Measurements from ENCODE around the gene ZW10. TPM values are rescaled to one million over a fixed set of nuclear protein-coding genes. Genes with fewer than 3 reads are reported as not detected.
A peak's percentile ranks its signal among the peaks of the same experiment; 100 is the strongest.

The ZW10 gene
- total and polyA plus RNA-seq, 2 of the 13 experiments (the other 11 are each of a cell fraction or from before 2014, with no cell fraction given) = 5.8 to 31.3 TPM

- Histone ChIP-seq H2AFZ (ENCODE audit: low read length) (no peak within 1 kb of the TSS), H3K4me3 (replicated peaks in 1 of 3; ENCODE audit: insufficient read depth in 1 of 3, low read depth in 2 of 3, low read length in 3 of 3) (0 out of 6 replicates have a peak within 1 kb of the TSS, but pooled peaks of 1 of the 3 experiments have one; percentile 0), H3K36me3 (replicated peaks in 1 of 2; ENCODE audit: control insufficient read depth in 1 of 2, insufficient read depth in 2 of 2, low read length in 2 of 2) (no peaks in the 10 kb centered on the region), H3K27me3 (ENCODE audit: control insufficient read depth in 1 of 2, insufficient read depth in 2 of 2, low read length in 2 of 2) (no peaks in the 10 kb centered on the region), H3K9me3 (ENCODE audit: low read length) (peaks cover 11% of the 10 kb centered on the region; the same call in 1 of the 2 replicates), H4K20me1 (ENCODE audit: insufficient read depth, low read length) (no peaks in the 10 kb centered on the region), H3K27ac (ENCODE audit: extremely low read length, insufficient read depth, low read length) (no peak within 1 kb of the TSS), H3K79me2 (ENCODE audit: insufficient read depth, low read length) (no peaks in the 10 kb centered on the region), H3K4me2 (ENCODE audit: low read depth, low read length) (peak within 1 kb of the TSS; percentile 34), H3K4me1 (ENCODE audit: insufficient read depth, low read length) (peaks cover 21% of the 10 kb centered on the region), H3K9ac (ENCODE audit: insufficient read depth, low read depth, low read length) (no peak within 1 kb of the TSS)
- WGBS (ENCODE audit: low lambda C conversion rate) = 59% methylated on average over 7 of the region's 7 CpGs
- ChIA-PET CTCF (ENCODE audit: low intra/inter-chr PET ratio, low total read pairs) (no interaction called here), POLR2A (no interaction called here)
- intact Hi-C loops (cut with micrococcal nuclease; ENCODE audit: unreplicated experiment) = no loop called here
- BruUV-seq (replicated peaks) = no TSS peak
- in situ Hi-C loops (cut with HindIII; ENCODE audit: extremely low pct_ligation_motif_present, low pct_unique_long_range_greater_than_20kb) = no loop called here
- peak; percentile 62 for DNase-seq (ENCODE audit: low spot score)
- ATAC-seq = peak; percentile 90
- no peak for FAIRE-seq
- no peak for TF ChIP-seq NFRKB (IDR thresholded peaks at IDR 0.05)
- TF ChIP-seq RXRA (CRISPR knock-in tag; IDR thresholded peaks at IDR 0.05) = 0 out of 2 replicates have a peak, but pooled peaks have one; percentile 22
- TF ChIP-seq ZBTB44 (CRISPR knock-in tag; IDR thresholded peaks at IDR 0.05) = no peak
- no peak for TF ChIP-seq SNAI1 (CRISPR knock-in tag; IDR thresholded peaks at IDR 0.05; ENCODE audit: borderline replicate concordance)
- TF ChIP-seq PATZ1 (CRISPR knock-in tag; IDR thresholded peaks at IDR 0.05) = peak; percentile 61; the same call in 1 of the 2 replicates
- no peak for TF ChIP-seq SOX13 (IDR thresholded peaks at IDR 0.05)
- TF ChIP-seq SOX13 (CRISPR knock-in tag; conservative IDR thresholded peaks at IDR 0.05 in 1 of 2, IDR thresholded peaks at IDR 0.05 in 1 of 2) = peak in 1 of 2 experiments; percentile 78; a peak in 2 of 4 replicates
- TF ChIP-seq, protein P1, sequence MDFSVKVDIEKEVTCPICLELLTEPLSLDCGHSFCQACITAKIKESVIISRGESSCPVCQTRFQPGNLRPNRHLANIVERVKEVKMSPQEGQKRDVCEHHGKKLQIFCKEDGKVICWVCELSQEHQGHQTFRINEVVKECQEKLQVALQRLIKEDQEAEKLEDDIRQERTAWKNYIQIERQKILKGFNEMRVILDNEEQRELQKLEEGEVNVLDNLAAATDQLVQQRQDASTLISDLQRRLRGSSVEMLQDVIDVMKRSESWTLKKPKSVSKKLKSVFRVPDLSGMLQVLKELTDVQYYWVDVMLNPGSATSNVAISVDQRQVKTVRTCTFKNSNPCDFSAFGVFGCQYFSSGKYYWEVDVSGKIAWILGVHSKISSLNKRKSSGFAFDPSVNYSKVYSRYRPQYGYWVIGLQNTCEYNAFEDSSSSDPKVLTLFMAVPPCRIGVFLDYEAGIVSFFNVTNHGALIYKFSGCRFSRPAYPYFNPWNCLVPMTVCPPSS (IDR thresholded peaks at IDR 0.05) = no peak
- no peak for TF ChIP-seq ZNF441 (CRISPR knock-in tag; IDR thresholded peaks at IDR 0.05; ENCODE audit: borderline replicate concordance)
- TF ChIP-seq, protein P2, sequence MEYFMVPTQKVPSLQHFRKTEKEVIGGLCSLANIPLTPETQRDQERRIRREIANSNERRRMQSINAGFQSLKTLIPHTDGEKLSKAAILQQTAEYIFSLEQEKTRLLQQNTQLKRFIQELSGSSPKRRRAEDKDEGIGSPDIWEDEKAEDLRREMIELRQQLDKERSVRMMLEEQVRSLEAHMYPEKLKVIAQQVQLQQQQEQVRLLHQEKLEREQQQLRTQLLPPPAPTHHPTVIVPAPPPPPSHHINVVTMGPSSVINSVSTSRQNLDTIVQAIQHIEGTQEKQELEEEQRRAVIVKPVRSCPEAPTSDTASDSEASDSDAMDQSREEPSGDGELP (IDR thresholded peaks at IDR 0.05; ENCODE audit: borderline replicate concordance, low read depth) = no peak
- TF ChIP-seq LCORL (IDR thresholded peaks at IDR 0.05) = no peak
- TF ChIP-seq LCORL (CRISPR knock-in tag; IDR thresholded peaks at IDR 0.05) = peak; percentile 26; the same call in 1 of the 2 replicates
- 0 out of 2 replicates have a peak, but pooled peaks have one; percentile 37 for TF ChIP-seq PPARG (CRISPR knock-in tag; conservative IDR thresholded peaks at IDR 0.05)
- TF ChIP-seq XRCC5 (optimal IDR thresholded peaks at IDR 0.05; ENCODE audit: low read length) = peak; percentile 51
- TF ChIP-seq ZMAT3 (CRISPR knock-in tag; conservative IDR thresholded peaks at IDR 0.05) = no peak
- no peak for TF ChIP-seq ZNF12 (CRISPR knock-in tag; IDR thresholded peaks at IDR 0.05)
- no peak for TF ChIP-seq ZNF160 (CRISPR knock-in tag; IDR thresholded peaks at IDR 0.05)
- no peak for TF ChIP-seq MBNL3 (CRISPR knock-in tag; conservative IDR thresholded peaks at IDR 0.05)
- TF ChIP-seq ZNF546 (CRISPR knock-in tag; conservative IDR thresholded peaks at IDR 0.05) = no peak
- TF ChIP-seq ZNF703 (CRISPR knock-in tag; IDR thresholded peaks at IDR 0.05; ENCODE audit: borderline replicate concordance) = no peak
Observed at GRCh38 chr11:113705871-113706655, 67.4 kb downstream of the ZW10 start, which contains the start of gene TMPRSS5. TMPRSS5 (minus strand) TSS chr11:113706308; CDS start chr11:113706224, 84 bp downstream.

Data from HepG2 (cell line).